GM18502 (cell line): ENCODE data around the gene PTTG2.

Experiments used
- ATAC-seq: cut with Tn5 transposase; IDR thresholded peaks from one replicate; pipeline ENCODE4 v1.9.1; 2021; ENCODE audit warnings: mild to moderate bottlenecking; ENCODE audit not compliant: unreplicated experiment, poor library complexity

Gene PTTG2

DNA sequence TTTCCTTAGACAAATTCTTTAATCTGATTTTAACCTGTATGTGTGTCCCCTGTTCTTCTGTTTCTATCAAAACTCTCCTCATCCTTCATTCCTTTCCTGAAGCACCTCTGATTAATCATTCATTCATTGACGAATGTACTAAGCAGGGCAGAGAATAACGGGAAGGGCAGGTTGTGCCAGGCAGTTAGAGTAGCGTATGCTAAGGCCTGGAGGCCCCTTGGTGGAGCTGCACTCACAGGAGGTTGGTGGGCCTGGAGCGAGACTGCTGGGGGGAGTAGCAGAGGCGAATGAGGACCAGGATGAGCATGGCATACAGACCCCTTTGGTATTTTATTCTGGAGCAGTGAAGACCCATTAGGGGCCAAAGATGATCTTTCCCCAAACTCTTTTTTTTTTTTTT lies 22.5 kb downstream of the PTTG2 start:
- ATAC-seq: no peak

DNA sequence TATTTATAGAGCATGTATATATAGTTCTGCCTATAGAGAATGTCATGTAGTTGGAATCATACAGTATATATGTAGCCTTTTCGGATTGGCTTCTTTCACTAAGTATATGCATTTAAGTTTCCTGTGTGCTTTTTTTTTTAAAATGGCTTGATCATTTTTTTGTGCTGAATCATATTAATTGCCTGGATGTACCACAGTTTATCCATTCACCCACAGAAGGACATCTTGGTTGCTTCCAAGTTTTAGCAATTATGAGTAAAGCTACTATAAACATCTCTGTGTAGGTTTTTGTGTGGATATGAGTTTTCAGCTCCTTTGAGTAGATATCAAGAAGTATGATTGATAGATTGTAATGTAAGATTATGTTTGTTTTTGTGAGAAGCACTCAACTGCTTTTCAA lies 23.8 kb downstream of the PTTG2 start:
- no peak for ATAC-seq

DNA sequence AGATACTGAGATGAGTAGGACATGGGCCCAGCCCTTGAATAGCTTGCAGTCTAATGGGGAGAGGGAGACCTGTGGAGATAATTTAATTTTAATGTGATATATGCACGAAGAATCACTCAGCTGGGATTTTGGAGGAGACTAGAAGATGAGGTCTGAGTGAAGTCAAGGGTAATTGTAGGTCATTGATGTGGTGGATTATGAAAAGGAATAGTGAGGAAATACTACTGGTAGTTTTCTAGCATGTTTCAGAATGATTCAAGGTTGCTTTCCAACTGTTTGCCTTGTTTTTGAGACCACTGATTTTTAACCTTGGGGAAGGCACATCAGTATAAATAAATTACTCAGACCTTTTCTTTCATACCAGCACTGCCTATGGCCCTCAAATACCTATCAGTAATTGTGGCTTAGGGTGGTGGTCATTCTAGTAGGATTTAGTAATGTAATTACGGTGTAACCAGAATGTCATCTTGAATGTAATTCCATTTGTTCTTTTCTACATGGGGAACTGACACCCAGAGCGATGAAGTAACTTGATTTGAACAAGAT lies 25.6 kb downstream of the PTTG2 start:
- ATAC-seq: peak; percentile 47

DNA sequence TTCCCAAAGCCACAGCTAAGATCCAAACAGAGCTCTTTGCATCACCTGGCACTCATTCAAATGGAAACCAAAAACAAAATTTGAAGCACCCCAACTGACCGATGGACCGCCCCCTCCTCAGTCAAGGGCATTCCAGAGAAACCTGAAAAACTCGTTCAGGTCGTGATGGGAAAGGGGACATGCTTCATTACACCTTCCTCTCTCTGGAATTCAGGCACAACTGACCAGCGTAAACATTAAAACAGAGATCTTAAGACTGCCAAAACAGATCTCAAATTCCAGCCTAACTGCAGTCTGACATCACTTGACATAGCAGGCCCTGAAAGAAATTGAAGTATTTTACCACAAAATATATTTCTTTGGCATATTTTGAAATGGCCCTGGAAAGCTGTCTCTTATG lies 28.5 kb downstream of the PTTG2 start:
- ATAC-seq: no peak

DNA sequence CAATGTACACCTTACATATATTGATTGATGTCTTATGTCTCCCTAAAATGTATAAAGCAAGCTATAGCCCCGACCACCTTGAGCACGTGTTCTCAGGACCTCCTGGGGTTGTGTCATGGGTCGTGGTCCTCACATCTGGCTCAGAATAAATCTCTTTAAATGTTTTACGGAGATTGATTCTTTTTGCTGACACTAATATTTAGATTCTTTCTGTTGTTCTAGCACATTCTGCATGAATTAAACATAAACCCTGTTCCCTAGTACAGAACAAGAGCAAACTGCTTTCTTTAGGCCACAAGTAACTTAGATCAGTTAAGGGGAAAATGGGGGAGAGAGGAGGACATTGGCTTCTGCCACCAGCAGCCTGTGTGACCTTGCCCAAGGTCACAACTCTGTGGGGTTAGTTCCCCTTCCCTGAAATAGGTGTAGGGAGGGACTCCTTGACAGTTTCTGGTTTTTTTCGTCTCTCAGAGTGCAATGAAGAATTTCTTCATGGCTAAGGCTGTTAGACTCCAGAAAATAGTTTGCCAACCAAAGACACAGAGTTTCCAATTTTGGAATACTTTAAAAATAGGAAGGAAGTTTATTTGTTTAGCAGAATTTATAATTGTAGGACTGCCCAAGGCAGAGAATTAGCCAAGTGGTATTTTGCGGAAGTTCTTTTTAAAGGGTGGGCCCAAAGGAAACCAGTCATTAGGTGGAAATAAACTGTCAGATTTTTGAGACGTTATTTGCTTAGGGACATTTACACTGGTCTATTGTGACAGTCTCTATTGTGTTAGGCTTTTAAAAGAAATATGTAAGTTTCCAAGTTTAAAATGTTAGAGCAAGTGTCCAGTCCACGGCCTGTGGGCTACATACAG lies 29.4 kb downstream of the PTTG2 start:
- peak; percentile 37 for ATAC-seq

DNA sequence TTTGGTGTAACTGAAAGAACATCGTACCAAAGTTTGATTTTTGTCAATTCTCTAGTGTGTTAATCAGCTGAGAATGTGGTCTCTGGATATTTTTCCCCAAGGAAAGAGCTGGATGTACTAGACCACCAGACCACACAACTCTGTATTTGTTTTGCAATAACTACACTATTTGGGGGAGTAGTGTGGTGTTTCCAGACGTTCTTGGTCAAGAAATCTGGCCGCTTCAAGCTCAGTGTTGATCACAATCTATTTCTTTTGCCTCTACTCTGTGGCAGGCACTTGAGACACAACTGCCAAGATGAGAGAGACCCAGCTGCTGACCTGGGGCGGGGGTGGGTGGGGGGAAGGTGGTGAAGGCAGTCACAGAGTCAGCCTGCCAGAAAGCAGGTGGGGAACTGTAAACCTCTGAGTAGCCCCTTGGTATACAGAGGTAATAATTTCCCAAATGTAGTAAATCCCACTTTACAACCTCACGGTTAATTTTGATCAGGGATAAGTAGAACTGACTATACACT lies 30.6 kb downstream of the PTTG2 start:
- ATAC-seq: no peak

DNA sequence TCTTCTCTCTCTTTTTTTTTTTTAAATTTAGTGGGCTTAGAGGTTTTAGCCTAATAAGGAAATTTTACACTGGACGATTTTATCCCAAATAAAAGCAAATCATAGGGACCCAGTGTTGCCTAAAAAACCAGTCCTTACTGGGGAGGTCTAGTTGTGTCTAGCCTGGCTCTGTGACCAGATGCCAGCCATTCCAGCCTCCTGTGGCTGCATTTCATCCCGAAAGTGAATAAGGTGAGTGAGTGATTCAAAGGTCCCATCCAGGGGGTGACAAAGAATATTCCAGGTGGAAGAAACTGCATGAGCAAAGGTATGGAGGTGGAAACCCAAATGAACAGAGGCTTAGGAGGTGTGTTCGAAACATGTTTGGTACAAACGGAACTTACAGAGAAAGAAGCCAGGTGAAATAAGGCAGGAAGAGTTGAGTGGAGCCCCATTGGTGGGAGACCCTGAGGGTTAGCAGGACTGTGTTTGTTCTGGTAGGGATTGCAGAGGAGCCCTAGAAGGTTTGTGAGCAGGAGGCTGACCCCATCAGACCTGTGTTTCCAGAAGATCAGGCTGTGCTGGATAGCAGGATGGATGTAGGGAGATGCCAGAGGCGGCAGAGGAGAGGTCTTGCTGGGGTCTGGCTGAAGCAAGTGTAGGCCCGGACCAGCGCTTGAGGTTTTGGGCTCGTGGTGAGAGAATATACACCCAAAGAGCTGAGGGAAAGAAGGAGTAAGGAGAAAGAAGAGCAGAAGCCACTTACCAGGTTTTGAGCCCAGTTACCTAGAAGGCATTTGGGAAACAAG lies 31.6 kb downstream of the PTTG2 start:
- ATAC-seq: no peak

DNA sequence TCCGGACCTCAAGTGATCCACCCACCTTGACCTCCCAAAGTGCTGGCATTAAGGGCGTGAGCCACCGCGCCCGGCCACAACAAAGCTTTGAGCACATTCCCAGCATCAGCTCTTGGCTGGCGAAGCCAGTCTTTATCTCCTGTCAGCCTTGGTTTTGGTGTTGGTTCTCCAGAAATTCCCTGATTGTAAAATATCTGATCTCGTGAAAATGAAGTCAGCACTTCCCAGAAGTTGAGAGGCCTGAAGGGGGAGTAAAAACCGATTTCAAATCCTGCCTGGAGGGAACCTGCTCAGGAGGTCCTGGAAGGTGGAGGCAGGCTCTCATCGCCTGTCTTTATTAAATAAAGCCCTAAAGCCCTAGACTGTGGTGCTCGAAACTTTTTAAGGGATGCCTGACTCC lies 33.6 kb downstream of the PTTG2 start:
- ATAC-seq: no peak

DNA sequence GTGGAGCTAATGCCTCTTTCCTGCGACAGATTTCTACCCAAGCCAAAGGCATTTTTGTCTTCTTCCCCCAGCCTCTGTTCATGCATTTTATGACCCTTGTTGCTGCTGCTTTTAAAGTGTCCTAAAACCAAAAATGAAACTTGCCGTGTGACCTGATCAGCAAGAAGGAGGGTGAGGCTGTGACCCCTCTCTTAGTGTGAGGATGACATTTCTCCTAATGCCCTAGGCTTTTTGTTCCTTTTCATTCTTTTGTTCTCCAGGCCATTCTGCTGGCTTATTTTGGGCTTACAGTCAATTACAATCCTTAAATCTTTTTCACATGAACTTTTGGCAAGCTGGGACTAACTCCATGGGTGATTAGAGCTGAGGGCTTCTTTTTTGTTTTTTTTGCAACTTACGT lies 34.4 kb downstream of the PTTG2 start:
- ATAC-seq: peak; percentile 79

DNA sequence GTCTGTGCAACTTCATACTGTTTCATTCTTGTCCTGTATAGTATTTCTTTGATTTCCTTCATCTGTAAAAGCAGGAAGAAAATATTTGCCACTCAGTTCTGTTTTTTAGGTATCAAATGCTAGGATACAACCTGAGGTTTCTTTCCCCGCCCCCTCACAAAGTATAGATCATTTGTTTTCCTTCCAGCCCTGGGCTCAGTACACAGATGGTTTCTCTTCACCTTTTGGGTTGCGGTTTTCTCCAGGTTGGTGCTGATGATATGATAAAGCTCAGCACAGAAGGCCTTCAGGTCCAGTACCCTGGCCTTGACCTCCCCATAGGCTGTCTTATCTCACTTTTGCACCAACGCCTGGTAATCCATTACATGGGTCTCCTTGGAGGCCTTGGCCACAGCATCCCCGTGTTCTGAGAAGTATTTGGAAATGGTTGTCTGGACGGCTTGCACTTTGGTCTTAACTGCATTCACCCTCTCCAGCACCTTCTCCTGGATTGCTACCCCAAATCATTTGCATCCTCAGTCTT lies 35.2 kb downstream of the PTTG2 start:
- ATAC-seq: no peak

DNA sequence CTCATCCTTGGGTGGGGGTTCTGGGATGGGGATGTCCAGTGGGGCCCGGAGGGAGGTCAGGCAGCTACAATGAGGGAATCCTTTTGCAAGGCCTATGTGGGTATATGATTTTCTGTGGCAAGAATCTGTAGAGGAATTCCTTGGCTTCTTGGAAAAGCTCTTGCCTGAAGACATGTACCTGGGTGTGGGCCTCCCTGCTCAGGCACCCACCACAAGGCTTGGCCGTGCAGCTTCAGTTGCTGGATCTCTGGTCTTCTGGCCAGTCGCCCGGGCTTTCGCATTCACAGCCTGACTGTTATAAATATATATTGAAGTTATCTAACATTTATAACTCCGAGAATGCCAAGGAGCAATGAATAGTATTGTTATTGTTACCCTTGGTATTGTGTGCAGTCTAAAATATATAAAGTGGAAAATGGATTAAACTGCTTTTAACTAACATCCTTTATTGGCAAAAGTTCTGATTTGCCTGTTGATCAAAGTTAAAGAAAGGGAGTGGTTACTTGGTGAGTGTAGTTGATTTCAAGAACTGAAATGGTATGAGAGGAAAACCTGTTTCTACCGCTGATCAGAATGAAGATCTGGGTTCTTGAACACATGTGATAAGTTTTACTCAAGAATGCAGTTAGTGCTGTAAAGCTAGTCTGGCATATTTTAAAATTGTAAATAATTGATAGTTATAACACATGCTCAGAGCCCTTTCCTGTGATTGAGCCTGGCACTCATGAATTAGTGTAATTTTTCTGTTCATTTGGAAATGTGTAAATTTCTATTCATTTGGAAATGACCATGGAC lies 36.0 kb downstream of the PTTG2 start:
- no peak for ATAC-seq

DNA sequence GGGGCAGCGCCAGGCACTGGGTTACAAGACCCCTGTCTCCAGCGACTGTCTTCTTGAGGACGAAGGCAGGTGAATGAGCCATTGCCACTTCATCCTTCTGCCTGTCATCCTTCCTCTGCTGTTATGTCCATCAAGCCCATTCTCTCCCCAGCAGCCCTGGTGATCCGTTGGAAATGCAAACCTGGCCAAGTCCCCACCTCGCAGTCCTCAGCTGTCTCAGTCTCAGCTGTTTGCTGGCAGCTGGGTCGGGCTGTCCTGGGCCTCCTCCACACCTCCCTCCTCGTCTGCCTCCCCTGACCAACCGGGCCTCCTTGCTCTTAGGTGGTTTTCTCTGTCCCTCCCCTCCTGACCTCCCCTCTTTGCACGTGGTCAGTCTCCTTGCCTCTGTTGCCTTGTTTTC lies 38.0 kb downstream of the PTTG2 start:
- no peak for ATAC-seq

DNA sequence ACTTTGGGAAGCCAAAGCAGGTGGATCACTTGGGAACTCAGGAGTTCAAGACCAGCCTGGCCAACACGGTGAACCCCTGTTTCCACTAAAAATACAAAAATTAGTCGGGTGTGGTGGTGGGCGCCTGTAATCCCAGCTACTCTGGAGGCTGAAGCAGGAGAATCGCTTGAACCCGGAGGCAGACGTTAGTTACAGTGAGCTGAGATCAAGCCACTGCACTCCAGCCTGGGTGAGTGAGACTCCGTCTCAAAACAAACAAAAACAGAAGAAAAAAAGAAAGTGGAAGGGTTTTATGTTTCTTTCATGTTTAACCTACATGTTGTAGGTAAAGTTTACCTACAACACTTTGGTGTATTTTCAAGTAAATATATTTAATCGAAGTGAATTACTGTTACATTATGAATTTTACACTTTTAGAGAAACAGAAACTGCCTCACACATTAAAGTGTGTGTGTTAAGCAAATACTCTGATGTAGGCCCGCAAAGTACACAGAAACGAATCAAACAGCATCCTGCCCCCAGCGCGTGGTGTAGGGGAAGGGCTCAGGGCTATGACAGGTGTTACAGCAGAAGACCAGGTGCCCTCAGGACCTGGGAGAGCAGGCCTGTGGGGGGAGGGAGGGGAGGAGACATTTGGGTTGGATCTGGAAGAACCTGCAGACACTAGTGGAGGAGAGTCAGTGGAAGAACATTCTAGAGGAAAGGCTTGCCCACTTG lies 39.0 kb downstream of the PTTG2 start:
- no peak for ATAC-seq

DNA sequence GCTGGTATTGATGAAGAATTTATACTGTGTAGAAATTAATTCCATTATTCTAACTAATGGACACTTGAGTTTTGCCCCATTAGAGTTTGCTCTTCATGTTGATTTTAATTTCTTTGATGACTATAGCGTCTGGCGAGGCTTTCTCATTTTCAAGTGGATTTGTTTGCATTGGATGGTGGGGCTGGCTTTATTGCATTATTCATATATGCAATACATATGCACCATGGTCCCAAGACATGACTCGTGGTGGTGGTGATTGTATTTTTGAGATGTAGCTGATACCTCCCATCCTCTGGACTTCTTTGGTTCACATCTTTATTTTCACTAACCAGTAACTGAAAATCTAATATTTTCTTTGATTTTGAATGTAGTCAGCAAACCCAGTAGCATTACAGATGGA lies 39.8 kb downstream of the PTTG2 start:
- ATAC-seq: no peak

DNA sequence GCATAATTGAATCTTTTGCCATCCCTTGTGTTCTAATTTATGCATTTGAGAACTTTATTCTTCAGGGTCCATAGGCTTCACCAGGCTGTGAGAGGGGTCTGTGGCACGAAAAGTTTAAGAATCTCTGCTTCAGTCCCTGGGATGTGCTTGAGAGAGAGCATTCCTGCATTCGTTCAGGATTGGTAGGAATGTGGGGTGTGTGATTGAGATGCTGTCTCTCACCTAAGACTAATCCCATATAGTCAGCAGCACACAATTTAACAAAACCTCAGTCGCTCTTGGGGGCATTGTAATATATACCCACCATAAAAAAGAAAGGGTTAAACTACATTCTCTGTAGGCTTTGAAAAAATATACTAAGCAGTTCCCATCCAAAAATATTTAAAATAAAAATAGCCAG lies 41.7 kb downstream of the PTTG2 start:
- ATAC-seq: no peak

DNA sequence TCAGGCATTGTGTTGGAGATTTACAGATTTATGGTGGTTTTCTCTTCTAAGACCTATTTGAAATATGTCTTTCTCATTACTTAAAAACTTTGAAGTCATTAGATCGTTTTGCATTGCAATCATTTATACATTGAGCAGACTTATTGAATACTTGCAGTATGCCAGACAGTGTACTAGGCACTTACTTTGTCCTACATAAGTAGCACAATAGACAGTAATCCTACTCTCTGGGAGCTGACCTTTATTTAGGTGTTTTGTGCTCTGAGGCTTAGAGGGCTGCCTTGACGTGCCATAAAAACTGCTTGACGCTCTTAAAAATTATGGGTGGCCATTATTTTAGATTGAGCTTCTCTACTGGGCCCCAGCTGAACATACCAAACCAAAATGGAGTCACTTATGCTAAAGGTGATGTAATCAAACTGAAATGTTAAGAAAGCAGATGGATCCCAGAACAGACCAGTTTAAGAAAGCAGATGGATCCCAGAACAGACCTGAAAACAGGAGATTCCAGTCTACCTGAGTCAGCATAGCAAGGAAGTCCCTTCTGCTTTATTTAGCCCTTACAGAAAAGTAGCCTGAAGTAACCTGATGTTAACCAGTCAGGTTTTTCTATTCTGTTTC lies 42.4 kb downstream of the PTTG2 start:
- no peak for ATAC-seq

DNA sequence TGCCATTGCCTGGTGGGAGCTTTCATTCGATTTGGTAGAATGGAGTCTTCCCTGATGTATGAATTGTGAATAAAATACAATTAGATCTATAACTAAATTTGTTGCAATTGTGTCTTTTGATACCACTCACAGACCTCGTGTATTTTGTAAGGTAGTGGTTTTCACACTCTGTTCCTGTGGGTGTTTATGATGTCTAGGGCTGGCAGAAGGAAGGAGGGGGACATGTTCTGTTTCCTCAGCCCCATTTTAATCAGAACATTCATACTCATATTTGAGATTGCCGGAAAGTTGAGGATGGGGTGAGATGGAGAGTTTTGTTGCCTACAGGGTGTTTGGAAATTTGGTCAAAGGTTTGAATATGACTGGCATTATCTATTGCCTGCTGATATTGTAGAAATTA lies 42.9 kb downstream of the PTTG2 start:
- no peak for ATAC-seq

DNA sequence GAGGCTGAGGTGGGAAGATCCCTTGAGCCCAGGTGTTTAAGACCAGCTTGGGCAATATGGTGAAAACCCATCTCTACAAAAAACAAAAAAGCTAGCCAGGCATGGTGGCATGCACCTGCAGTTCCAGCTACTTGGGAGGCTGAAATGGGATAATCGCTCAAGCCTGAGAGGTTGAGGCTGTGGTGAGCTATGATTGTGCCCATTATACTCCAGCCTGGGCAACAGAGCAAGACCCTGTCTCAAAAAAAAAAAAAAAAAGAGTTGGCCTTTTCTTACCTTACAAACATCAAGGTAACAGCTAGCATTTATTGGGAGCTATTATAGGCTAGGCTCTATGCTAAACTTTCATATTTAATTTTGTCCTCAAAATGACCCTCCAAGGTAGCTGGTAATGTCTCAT lies 43.4 kb downstream of the PTTG2 start:
- ATAC-seq: no peak

DNA sequence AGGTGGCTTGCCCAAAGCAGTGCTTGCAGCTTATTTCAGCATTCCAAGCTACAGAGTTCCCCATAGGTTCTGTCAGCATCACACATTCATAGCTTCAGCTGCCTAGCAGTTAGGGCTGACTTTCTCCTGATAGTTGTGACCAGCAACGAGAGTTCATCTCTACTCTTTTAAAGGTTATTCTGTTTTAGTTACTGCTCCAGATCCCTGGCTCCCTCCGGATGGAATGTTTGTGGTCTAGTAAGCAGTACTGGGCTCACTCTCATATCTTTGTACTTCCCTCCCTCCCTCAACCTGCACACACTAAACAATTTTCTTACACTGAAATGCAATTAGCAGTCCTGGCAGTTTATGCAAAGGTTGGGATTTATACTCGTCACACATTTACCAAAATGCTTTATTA lies 43.9 kb downstream of the PTTG2 start:
- ATAC-seq: no peak
